HG02840 (cell line): ENCODE results near the gene HACD1.

Experiments
- ATAC-seq: cut with Tn5 transposase; IDR thresholded peaks from one replicate; pipeline ENCODE4 v1.9.1; 2021; ENCODE audit warnings: mild to moderate bottlenecking, moderate library complexity, moderate number of reproducible peaks; ENCODE audit not compliant: unreplicated experiment, low FRiP score

HACD1 gene, protein sequence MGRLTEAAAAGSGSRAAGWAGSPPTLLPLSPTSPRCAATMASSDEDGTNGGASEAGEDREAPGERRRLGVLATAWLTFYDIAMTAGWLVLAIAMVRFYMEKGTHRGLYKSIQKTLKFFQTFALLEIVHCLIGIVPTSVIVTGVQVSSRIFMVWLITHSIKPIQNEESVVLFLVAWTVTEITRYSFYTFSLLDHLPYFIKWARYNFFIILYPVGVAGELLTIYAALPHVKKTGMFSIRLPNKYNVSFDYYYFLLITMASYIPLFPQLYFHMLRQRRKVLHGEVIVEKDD

GRCh38 chr10:17617031-17617911 is at the start of gene HACD1:
Gene HACD1, minus strand, starts transcription at chr10:17617374. Its CDS starts 35 bp downstream, at chr10:17617339.
- ATAC-seq = peak; percentile 62

DNA sequence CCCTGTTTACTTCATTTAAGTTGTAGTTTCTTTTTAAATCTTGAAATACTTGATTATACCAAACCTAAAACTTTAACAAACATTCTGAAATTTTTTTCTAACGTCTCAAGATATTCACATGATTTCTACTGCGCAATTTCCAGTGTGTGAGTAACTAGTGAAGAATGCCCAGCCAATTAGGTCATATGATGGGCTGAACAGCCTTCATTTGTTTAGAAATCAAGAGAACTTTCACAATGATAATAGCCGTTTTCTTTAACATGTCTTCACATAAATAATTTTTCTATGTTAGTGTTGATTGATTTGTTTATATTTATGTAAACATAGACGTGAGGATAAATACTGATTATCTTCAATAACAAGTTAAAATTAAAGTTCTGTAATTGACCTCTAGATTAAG is 48.6 kb upstream of the HACD1 start:
- no peak for ATAC-seq

DNA sequence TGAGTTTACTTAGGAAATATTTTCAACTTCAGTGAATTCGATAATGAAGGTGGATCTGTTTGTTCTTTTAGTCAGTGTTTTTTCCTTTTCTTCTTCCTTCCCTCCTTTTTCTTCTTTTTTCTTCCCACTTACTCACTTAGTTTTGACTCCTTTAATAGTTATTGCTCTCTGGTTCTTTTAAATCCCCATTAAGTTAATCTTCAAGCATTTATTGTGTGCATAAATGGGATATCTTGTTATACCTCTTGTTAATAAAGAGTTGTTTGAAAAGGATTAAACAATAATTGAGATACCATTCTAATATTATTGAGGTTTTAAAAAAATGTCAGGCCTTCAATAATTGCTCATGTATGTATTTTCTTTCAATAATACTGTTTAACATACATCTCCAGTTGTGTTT is 46.3 kb upstream of the HACD1 start:
- no peak for ATAC-seq

- no peak for ATAC-seq
Observed at GRCh38 chr10:17662193-17663138, 45.3 kb upstream of the HACD1 start.

DNA sequence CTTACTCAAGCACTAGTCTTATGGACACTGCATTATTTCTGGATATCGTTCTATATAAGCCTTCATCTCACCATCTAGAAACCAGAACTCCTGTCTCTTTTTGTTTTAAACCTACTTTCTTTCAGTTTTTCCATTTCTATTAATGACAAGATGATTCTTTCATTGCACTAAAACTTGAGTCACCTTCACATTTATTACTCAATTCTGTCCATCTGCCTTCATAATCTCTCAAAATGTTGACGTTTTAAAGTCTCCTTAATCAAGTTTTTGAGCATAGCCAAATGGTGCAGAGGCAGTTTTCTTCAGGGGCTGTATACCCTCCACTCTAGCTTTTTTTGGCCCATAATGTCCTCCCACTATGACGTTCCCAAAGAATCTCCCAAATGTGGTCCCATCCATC is 44.3 kb upstream of the HACD1 start:
- no peak for ATAC-seq

DNA sequence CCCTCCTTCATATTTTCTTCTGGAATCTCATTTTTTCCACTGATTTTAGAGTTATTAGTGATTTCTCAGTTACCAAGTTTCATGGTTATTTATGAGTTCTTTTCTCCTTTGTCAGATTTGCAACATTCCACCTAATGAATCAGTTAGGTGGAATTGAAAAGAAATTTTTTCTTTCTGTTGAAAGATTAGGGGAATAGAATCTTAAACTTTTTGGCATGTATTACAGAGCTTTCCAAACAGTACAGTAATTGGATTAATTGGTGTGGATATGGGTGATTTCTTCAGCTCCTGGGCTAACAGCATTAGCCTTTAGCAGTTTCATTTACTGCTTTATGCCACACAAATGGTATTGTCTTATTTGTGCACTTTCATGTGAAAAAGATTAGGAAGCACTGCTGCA is 43.7 kb upstream of the HACD1 start:
- ATAC-seq = no peak

GRCh38 chr10:17659365-17659764 is 42.2 kb upstream of the HACD1 start:
- no peak for ATAC-seq

DNA sequence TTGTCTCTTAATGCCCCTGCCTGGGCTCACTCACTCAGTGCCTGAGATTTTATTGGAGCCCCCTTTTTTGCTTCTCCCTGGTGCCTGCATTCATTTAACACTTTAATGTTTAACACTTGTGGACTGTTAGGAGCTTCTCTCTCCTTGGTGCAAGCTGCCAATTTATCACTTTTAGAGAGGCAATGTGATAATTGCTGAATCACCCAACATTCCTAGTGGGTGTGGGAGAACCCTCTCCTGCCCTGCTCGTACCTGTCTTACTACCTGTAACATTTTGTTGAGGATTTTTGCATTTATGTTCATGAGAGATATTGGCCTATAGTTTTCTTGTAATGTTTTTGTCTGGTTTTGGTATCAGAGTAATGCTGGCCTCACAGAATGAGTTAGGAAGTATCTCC is 39.9 kb upstream of the HACD1 start:
- no peak for ATAC-seq

- ATAC-seq = peak; percentile 92
Observed at GRCh38 chr10:17655567-17656146, 38.5 kb upstream of the HACD1 start.

DNA sequence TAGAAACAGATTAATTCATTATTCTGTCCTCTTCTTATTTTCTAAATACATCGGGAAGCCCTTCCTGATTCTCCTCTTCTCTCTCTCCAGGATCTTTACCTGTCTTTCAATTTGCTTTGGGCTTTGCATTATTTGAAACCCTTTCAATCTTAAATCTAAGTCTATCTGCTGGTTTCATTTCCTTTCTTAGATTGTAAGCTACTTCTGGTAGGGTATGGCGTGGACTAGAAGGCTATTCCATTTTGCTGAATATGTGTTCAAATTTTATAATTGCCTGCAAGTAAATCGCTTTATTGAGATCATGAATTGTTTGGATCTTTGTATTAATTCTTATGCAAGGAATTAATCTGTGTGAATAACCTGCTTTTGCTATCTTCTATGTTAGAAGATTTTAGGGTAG is 37.8 kb upstream of the HACD1 start:
- peak; percentile 19 for ATAC-seq

DNA sequence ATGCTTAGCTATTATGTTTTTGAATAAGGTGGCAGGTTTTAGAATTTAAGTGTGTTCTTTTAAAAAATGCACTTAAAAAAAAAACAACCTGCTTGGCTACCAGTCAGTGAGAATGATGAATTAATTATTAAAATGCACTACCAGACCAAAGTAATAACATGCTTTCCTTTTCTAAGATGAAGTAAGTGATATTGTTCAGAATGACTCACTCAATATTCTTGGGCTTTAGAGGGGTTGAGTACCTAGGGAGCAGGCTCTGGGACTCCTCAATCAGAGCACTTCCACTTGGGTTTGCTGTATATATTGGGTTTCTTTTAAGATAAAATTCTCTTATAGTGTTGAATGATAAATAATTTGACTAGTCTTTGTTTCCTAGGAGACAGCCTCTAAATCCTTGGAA is 35.4 kb upstream of the HACD1 start:
- ATAC-seq = no peak

- ATAC-seq = no peak
Observed at GRCh38 chr10:17651896-17652295, 34.7 kb upstream of the HACD1 start.

DNA sequence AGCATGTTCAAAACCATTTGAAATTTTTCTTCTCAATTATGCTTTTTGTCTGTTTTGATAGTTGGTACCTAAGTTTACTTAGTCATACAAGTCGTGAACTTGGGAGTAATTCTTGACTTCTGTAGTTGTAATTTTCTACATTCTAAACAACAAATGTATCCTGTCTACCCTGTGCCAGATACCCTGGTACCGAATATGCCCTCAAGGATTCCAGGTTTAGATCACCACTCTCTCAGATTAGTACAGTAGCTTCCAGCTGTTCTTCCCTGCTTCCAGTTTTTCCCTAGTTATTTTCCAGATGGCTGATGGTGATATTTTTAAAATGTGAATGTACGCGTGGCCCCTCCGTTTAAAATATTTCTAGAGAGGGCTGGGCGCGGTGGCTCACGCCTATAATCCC is 33.2 kb upstream of the HACD1 start:
- ATAC-seq = no peak

DNA sequence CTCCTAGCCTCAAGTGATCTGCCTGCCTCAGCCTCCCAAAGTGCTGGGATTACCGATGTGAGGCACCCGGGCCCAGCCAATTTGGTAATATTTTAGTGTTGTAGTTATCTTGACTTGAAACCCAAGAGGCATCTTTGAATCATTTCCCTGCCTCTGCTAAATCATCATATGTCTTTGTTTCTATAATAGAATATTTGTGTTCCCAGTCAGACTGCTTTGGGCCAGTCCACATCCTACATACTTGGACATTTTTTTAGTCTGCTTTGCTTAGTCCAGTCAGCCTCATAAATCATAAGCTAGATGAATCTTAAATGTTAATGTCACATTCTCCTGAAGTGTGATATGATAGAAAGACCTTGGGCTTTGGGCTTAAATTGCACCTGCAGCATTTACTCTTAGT is 32.7 kb upstream of the HACD1 start:
- no peak for ATAC-seq

GRCh38 chr10:17649052-17649451 is 31.9 kb upstream of the HACD1 start:
- ATAC-seq = no peak

- no peak for ATAC-seq
Observed at GRCh38 chr10:17648243-17649035, 31.3 kb upstream of the HACD1 start.

DNA sequence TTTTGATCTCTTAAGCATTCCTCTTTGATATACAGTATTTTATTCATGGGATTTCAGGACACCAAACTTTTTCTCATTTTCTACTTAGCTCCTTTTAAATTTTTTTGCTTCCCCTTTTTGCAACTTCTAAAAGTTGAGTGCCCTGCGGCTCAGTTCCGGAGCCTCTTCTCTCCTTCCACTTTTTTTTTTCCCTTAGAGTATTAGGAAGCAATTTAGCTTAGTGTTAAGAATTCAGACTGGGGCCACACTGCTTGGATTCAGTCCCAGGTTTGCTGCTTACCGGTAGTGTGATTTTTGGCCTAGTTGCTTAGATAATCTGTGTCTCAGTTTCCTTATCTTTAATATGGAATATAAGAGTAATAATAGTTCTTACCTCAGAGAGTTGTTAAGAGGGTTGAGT is 30.2 kb upstream of the HACD1 start:
- no peak for ATAC-seq

DNA sequence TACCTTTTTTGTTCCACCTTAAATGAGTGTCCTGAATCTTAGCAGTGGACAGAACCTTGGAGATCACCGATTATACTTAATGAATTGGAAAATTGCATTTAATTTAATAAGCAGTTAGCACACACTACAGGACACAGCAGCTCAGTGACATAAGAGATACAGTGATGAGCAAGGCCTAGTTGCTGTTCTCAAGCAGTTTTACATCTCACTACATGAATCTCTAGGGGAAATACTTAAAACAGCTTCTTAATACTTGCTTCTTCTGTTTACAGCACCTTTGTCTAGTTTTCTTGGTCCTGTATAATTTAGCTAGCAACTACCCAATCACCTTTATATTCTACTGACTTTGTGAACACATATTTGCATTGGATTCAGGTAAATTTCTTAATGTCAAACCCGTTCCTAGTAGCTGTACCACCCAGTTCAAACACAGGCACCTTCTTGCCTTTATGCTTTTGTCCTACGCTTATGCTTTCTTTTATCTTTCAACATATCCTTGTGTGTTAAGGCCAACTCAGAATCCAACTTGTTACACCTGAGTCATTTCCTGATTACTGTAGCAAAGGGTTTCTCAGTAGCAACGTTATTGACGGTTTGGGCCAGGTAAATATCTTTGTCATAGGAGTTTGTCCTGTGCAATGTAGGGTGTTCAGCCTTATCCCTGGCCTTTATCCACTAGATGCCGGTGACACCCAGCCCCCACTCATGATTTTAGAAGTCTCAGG is 28.6 kb upstream of the HACD1 start:
- no peak for ATAC-seq

- peak; percentile 24 for ATAC-seq
Observed at GRCh38 chr10:17644485-17644943, 27.3 kb upstream of the HACD1 start.
